Fibroblast of peridontal ligament (primary cell): ENCODE results near the gene FMN2.

Experiments
- DNase-seq: peaks from one replicate; pipeline ENCODE4 v3.0.0-alpha.2; 2010; ENCODE audit errors: extremely low read depth

Gene FMN2

DNA sequence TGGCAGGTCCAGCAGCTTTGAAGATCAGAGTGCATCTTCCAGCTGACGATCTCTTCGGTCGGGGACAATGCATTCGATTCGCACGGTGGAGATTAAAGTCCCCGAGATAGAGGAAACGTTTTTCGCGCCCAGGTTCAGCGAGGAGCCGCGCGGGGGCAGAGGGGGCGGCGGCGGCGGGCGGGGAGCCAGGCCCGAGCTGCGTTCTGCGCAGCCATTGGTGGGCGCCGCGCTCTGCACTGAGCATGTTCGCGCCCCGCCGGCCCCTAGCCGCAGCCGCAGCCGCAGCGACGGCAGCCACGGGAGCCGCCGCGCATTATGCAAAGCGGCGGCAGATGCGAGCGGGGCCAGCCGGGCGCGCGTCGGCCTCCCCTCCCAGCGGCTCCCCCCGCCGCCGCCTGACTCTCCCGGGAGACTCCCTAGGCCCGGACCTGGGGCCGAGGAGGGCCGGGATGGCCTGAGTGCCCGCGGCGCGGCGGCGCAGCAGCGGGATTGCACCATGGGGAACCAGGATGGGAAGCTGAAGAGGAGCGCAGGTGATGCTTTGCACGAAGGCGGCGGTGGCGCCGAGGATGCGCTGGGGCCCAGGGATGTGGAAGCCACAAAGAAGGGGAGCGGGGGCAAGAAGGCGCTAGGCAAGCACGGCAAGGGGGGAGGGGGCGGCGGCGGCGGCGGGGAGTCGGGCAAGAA lies at the start of gene FMN2:
Gene FMN2 (plus strand): TSS at position 270 of the 687 bp plus-strand sequence. CDS start 227 bp downstream, at position 497.
- DNase-seq, result peak; percentile 54

DNA sequence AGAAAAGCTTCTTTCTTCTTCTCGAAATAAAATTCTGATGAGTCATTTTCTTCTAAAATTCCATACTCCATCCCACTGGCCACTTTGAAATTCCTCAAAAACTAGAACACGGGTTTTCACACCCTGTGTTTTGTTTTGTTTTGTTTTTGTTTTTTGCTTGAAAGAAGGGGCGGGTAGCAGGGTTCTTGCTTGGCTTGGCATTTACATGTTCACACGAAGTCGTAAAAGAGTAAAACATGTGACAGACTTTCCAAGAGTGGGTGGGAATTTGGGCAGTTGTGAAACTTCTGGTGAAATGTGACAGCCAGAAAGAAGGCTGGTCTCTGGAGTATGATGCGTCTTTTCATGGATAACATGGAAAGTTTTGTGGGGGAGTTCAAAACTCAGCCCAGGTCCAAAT lies 47.1 kb upstream of the FMN2 start:
- DNase-seq, result no peak

DNA sequence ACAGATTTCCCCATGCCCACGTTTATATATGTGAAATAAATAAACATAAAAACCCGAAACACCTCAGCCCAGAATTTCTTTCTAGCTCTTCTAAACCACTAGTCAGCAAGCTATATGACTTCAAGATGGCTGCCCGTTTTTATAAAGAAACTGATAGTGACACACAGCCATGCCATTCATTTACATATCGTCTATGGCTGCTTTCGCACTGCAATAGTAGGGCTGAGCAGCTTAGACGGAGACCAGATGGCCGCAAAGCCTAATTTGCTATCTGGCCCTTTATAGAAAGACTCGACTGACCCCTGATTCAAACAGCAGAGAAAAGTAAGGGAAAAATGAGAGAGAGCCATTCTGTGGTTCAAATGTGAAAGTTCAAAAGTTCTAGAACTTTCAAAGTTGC lies 45.7 kb upstream of the FMN2 start:
- DNase-seq, result no peak

DNA sequence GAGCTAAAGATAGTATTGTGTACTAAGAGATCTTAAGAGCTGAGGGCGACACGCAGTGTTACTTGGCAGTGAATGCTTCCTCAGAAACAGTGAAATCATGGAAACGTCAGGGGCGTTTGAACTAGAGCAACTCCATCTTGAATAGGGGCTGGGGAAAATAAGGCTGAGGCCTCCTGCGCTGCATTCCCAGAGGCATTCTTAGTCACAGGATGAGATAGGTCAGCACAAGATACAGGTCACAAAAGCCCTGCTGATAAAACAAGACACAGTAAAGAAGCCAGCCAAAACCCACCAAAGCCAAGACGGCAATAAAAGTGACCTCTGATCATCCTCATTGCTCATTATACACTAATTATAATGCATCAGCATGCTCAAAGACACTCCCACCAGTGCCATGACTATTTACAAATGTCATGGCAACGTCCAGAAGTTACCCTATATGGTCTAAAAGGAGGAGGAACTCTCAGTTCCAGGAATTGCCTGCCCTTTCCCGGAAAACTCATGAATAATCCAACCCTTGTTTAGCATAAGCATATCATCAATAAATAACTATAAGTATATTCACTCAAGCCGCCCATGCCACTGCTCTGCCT lies 37.5 kb upstream of the FMN2 start:
- no peak for DNase-seq

DNA sequence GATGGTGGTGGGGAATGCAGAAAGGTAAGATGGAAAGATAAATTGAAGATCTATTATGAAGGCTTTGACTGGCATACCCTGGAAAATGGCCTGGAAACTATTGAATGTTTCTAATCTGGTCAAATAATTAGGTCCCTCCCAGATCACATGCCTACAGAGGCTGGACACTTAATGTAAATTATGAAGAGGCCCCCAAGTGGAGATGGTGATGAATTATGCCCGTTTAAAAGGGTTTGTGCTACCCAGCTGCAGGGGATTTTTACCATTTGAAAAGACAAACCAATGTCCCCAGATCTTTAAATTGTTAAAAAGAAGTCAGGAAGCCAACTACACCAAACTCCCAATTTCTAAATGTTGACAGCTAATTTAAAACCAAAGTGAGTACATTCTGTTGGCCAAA lies 35.7 kb upstream of the FMN2 start:
- no peak for DNase-seq

DNA sequence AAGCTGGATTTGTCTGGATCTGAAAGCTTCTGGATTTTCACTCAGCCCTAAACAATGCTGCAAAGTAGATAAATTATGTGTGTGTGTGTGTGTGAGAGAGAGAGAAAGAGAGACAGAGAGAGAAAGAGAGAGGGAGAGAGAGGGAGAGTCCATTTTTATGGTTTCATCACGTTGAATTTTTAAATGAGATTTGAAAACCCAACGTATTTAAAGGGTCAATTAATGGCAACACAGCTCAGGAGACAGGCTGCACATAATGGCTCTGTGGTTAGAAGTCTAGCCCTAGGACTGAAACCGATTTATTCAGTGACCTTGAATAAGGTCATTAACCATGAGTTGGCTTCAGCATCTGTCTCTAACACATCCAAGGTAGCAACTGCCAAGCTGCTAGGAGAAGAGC lies 35.3 kb upstream of the FMN2 start:
- no peak for DNase-seq

DNA sequence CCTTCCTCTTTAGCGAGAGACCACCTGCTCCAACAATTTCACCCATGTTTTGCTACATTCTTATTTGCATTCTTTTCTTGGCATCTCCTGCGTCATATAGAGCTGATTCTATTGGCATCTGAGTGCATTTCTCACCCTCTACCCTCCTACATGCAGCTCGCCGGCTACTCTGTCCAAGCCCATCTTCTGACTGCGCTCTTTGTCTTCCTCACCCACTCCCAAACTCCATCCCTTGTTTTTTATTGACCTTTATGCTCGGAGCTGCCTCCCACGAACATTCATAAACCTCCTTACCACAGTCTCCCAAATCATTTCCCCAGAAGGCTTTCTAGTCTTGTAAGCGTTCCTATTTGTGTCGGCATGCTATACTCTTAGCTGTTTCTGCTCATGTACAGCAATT lies 33.6 kb upstream of the FMN2 start:
- no peak for DNase-seq

DNA sequence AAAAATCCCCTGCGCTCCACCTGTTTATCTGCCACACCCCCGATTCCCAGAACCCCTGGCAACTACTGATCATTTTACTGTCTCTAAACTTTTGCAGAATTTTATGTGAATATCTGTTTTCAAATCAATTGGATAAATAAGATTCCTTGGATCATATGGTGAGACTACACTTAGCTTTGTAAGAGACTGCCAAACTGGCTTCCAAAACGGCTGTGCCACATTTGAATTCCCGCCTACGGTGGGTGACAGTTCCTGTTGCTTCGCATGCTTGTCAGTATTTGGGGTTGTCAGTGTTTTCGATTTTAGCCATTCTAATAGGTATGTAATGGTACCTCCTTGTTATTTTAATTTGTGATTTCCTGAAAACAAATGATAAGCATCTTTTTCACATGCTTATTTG lies 22.7 kb upstream of the FMN2 start:
- no peak for DNase-seq

DNA sequence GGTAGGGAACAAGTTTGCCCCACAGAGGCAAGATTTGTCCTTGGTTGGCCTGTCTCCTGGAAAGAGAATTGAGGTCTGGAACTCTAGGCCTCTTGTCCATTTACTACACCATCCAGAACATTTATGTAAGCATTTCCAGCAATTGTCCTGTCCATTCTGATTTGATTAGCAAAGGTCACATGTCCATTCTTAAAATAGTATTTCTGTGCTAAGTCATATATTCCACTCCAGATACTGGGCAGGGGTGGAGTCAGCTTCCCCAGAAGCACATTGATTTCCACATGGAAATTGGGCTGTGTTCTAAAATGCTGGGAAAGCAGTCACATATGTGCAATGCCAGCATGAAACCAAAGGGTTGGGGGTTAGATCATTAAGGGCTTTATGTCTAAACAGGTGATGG lies 21.5 kb upstream of the FMN2 start:
- peak; percentile 67 for DNase-seq

DNA sequence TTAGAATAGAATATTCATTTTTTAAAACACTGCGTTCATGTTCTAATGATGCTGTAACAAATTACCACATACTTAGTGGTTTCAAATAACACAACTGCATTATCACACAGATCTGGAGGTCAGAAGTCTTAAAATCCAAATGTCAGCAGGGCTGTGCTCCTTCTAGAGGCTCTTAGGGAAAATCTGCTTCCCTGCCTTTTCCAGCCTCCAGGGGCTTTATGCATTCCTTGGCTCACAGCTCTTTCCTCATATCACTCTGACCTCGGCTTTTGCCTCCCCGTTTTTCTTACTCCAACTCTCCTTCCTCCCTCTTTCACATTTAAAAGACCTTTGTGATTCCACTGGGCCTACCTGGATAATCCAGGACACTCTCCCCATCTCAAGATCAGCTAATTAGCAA lies 18.6 kb upstream of the FMN2 start:
- DNase-seq, result peak; percentile 59

DNA sequence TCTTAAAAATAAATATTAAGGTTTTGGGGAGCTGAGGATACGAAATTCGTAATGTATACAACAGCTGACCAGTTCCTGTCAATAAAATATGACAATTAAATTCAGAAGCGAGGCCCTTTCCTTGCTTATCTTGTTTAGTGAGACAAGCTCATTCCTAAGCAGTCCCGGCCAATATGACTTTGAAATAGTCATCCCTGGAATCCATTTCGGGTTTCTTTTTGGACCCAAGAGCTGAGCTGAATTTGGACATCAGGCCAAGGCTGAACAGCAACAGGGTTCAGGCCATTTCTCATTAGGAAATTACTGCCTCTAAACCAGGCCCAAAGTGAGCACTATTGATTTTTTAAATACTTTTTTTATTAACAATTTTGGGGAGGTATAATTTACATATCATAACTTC lies 17.3 kb upstream of the FMN2 start:
- DNase-seq, result no peak

DNA sequence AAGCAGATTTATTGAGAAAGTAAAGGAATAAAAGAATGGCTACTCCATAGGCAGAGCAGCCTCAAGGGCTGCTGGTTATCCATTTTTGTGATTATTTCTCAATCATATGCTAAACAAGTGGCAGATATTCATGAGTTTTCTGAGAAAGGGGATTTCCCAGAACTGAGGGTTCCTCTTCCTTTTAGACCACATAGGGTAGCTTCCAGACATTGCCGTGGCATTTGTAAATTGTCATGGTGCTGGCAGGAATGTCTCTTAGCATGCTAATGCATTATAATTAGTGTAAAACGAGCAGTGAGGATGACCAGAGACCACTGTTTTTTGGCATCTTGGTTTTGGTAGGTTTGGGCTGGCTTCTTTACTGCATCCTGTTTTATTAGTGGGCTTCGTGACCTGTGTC lies 16.8 kb upstream of the FMN2 start:
- no peak for DNase-seq

DNA sequence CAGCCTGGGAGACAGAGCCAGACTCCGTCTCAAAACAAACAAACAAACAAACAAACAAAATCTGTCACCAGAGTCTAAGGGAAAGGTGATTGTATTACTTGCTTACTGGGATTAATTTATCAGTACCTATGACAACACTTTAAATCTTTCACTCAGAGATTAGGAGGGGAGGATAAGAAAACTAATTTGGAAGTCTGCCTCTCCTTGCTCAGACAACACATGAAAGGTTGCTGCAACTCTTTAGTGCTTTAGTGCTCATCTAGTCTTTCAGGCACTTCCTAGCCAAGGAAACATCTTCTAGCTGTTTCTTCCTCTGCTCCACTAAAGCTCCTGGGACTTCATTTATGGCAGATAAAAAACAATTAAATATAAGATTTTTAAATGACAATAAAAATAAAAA lies 7.3 kb upstream of the FMN2 start:
- no peak for DNase-seq

DNA sequence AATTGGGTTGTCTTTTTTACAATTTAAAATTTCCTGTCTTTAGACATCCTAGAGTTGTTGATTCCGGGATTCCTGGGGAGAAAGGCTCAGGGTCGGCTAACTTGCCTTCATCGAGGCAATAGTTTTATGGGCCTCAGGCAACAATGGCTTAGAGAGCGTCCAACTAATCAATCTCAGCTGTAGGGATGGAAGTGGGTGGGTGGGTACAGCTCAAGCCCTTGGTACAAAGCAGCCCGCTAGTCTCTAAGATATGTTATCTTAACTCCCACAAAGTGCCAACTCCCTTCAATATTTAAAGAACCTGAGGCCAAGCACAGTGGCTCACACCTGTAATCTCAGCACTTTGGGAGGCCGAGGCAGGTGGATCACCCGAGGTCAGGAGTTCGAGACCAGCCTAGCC lies 6.9 kb upstream of the FMN2 start:
- DNase-seq, result no peak

DNA sequence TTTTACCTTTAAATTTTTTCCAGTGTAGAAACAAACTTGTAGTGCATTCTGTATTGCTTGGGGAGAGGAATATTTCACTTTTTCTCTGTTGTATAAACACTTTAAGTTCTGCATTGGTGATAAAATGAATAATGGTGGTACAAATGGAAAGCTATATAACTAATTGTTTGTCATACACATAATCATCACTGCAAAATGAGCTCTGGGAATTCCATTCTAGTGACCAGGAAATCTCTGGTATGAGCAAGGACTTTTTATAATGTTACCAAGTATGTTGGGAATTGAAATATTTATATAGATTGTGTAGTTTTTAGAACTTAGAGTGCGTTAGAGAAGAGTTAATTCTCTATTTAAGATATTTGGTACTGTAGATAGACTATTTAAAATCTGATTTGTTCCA lies 5.0 kb upstream of the FMN2 start:
- DNase-seq, result peak; percentile 35

DNA sequence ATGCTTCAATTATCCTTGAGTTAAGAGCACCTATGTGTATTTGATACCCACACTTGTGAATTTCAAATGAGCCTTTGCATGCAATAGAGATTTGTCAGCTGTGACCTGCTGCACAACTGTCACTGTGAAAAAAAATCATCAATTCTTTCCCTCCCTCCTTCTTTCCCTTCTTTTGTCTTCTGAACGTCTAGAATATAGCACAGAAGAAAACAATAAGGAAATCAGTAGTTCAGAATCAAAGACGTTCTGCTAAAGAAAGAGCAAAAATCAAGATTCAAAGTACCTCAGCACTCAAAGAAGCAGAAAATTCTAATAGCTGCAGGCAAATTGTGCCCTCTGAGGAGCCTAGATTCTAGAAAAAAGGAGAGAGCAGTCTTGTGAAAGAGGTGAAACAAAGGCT lies 1.7 kb upstream of the FMN2 start:
- no peak for DNase-seq

DNA sequence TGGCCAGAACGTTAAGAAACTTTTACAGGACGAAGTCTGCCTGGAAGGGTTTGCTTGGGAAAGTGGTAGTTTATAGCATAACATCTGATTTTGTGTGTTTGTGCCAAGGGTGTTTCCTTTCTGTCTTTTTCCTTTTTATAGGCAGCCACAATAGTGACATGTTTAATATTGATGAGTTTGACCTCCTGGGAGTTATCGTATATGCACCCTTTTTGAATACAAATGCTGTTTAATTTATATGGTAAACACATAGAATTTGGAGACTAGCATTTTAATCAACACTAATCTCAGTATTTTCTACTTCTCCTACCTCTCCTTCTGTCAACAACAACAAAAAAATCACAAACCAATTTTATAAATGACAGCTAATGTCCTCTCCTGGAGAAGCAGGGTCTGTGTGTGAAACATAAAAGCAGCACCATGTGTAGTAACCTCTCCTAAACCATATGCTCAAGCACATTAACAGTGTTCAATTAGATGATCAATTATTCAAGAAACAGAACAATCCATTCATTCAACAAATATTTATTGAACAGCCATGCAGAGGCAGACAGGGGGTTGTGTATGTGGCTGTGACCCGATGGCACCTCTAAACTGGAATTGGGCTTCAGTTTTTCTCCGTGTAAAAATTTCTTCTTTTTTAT lies 604 bp upstream of the FMN2 start:
- DNase-seq, result no peak

DNA sequence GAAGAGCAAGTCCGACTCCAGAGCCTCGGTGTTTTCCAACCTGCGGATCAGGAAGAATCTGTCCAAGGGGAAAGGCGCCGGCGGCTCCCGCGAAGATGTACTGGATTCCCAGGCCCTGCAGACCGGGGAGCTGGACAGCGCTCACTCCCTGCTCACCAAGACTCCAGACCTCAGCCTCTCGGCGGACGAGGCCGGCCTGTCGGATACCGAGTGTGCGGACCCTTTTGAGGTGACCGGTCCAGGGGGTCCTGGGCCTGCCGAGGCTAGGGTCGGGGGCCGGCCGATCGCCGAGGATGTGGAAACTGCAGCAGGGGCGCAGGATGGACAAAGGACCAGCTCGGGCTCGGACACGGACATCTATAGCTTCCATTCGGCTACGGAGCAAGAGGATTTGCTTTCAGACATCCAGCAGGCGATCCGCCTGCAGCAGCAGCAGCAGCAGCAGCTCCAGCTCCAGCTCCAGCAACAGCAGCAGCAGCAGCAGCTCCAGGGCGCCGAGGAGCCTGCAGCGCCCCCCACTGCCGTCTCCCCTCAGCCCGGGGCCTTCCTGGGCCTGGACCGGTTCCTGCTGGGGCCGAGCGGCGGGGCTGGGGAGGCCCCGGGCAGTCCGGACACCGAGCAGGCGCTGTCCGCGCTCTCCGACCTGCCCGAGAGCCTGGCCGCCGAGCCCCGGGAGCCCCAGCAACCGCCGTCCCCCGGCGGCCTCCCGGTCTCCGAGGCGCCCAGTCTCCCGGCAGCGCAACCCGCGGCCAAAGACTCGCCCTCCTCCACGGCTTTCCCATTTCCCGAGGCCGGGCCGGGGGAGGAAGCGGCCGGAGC lies 827 bp downstream of the FMN2 start:
- DNase-seq, result peak; percentile 59

DNA sequence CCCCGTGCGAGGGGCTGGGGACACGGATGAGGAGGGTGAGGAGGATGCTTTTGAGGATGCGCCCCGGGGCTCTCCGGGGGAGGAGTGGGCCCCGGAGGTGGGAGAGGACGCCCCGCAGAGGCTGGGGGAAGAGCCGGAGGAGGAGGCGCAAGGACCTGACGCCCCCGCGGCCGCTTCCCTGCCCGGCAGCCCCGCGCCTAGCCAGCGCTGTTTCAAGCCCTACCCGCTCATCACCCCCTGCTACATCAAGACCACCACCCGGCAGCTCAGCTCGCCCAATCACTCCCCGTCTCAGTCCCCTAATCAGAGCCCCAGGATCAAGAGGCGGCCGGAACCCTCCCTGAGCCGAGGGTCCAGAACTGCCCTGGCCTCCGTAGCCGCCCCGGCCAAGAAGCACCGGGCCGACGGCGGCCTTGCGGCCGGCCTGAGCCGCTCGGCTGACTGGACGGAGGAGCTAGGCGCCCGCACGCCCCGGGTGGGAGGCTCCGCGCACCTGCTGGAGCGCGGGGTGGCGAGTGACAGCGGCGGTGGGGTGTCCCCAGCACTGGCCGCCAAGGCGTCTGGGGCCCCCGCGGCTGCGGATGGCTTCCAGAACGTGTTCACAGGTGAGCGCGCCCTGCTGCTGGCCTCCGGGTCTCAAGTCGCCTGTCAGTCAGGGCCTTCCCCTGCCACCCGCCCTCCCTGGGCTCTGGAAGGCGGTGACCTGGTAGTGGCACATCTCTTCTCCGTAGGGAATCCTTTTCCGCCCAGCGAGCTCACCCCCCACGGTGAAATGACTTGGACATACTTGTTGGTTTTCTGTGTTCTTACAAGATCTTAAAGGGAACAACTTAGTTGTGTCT lies 1.7 kb downstream of the FMN2 start:
- no peak for DNase-seq

DNA sequence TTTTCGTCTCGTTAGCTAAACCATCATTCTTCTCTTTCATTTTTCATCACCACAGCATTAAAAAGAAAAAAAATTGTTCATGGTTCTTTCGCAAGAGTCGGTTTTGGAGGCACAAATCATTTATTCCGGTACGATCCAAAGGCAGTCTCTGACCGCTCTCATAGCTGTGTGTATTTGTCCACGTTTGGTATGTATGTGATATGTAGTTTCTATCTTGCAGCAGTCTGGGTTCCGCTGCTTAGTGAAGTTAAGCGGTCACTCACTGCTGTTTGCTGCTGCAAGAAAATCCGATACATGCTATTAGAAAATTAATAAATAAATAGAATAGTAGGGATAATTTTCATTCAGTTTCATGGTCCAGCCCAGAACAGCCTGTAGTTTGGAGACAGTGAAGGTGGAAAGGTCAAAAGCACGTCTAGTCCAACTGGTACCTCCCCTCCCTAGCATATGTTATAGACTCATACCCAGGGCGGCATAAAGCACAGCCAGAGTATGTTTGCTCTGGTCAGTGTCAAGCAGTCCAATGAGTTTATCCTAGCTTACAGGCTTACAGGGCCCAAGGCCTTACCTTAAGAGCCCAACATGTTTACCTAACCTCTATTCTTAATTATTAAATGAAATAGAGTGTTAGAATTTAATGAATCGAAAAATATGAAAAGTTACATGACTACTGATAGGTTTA lies 2.5 kb downstream of the FMN2 start:
- peak; percentile 25 for DNase-seq

DNA sequence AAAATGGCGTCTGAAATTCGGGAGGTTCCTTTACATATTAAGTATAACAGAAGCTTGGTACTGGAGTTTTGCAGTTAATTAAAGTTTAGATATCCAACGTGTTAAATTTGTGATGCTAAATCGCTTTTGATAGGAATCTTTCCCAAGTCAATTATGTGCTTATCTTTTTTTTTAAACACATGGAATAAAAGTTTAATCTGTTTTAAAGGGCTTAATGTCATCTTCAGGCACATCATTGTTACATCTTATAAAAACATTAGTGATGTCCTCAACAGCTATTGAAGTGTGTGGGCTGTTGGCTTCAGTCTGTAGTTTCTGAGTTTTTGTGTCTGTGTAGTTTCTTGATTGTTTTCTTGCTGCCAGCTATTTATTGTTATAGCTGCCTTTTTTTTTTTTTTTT lies 5.3 kb downstream of the FMN2 start:
- DNase-seq, result no peak
